GM12878 (cell line): Measurements from ENCODE around the gene DDX10.

Experiments used
- MAX ChIP-seq: IDR thresholded peaks from 2 replicates; pipeline ENCODE4 v1.6.1; 2012; ENCODE audit warnings: low read depth, low read length, improper control_type of control experiment
- POLR2A ChIP-seq: IDR thresholded peaks from 2 replicates; pipeline ENCODE4 v1.6.1; 2011; ENCODE audit warnings: low read depth, mild to moderate bottlenecking, low read length
- POLR2AphosphoS5 ChIP-seq: IDR thresholded peaks from 2 replicates; pipeline ENCODE4 v1.6.1; 2011; ENCODE audit warnings: mild to moderate bottlenecking, low read length, inconsistent platforms
- RCOR1 ChIP-seq: conservative IDR thresholded peaks from 2 replicates; pipeline ENCODE4 v1.6.1; 2012; ENCODE audit warnings: low read depth, low read length, improper control_type of control experiment
- YY1 ChIP-seq: IDR thresholded peaks from 2 replicates; pipeline ENCODE4 v1.6.1; 2011; ENCODE audit warnings: low read depth, mild to moderate bottlenecking, low read length
- ZBTB11 ChIP-seq: fragments of 450-650 bp; formaldehyde crosslinking; IDR thresholded peaks from 2 replicates; pipeline ENCODE4 v1.5.0; 2022; ENCODE audit warnings: mild to moderate bottlenecking, missing genetic modification characterization
- TF ChIP-seq, protein P1 (sequence below), 3 experiments: IDR thresholded peaks in 2 of 3; conservative IDR thresholded peaks in 1 of 3; 2 replicates each; pipeline ENCODE4 v1.5.1; 2011; ENCODE audit warnings: low read depth in 3 of 3, low read length in 3 of 3, mild to moderate bottlenecking in 3 of 3, control low read depth in 2 of 3, moderate library complexity in 2 of 3, inconsistent platforms in 1 of 3, mixed read lengths in 1 of 3; ENCODE audit not compliant: control insufficient read depth in 2 of 3, insufficient read depth in 1 of 3; ENCODE audit errors: extremely low read depth in 1 of 3

DNA sequence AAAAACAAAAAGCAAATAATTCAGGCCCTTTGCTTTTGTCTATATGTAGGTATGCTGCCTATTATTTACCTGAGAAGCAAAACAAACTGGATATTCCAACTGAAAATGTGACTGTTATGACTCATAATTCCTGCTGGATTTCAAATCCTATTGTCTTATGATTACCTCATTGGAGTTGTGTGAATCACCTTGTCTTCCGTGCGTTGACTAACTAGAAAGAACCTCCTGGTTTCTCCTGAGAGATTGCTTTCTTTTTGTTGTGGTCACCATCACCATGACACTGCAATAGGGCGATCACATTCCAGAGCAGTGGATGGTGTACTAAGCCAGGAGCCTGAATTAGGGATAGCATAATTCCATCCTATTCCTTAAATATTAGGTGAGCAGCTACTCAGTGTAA lies 48.3 kb upstream of the DDX10 start:
- TF ChIP-seq, protein P1, sequence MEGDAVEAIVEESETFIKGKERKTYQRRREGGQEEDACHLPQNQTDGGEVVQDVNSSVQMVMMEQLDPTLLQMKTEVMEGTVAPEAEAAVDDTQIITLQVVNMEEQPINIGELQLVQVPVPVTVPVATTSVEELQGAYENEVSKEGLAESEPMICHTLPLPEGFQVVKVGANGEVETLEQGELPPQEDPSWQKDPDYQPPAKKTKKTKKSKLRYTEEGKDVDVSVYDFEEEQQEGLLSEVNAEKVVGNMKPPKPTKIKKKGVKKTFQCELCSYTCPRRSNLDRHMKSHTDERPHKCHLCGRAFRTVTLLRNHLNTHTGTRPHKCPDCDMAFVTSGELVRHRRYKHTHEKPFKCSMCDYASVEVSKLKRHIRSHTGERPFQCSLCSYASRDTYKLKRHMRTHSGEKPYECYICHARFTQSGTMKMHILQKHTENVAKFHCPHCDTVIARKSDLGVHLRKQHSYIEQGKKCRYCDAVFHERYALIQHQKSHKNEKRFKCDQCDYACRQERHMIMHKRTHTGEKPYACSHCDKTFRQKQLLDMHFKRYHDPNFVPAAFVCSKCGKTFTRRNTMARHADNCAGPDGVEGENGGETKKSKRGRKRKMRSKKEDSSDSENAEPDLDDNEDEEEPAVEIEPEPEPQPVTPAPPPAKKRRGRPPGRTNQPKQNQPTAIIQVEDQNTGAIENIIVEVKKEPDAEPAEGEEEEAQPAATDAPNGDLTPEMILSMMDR (IDR thresholded peaks at IDR 0.05 in 2 of 3, conservative IDR thresholded peaks at IDR 0.05 in 1 of 3; ENCODE audit: control insufficient read depth in 2 of 3, extremely low read depth in 1 of 3, insufficient read depth in 1 of 3, low read depth in 3 of 3, low read length in 3 of 3): no peak
- no peak for TF ChIP-seq ZBTB11
- TF ChIP-seq POLR2A: no peak
- TF ChIP-seq RCOR1: no peak
- no peak for TF ChIP-seq MAX
- TF ChIP-seq POLR2AphosphoS5: no peak
- no peak for TF ChIP-seq YY1
